DMS53 (cell line): ENCODE data around the gene SEMG2.

Experiments
- DNase-seq: peaks from one replicate; lab custom pipeline; 2025; lab: John Stamatoyannopoulos, UW

Gene SEMG2

GRCh38 chr20:45229264-45230056 lies 8.3 kb downstream of the SEMG2 start:
- DNase-seq: peak; percentile 94

- no peak for DNase-seq
Measured at GRCh38 chr20:45230631-45231030, 9.5 kb downstream of the SEMG2 start.

- peak; percentile 47 for DNase-seq
Measured at GRCh38 chr20:45235995-45236394, 14.8 kb downstream of the SEMG2 start.

DNA sequence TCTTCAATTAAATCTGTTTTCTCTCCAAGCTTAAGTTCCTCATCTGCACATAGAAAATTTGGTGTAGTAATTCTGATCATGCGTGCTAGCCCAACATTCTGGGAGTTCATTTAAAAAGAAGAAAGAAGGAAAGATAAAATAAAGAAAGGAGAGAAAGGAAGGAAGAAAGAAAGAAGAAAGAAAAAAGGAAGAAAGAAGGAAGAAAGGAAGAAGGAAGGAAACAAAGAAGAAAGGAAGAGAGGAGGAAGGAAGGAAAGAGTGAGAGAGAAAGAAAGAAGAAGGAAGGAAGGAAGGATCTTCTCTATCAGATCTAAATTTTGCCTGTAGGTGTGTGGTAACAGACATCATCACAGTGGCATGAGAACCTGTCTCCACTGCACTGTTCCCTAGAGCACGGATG lies 17.0 kb downstream of the SEMG2 start:
- DNase-seq: no peak

DNA sequence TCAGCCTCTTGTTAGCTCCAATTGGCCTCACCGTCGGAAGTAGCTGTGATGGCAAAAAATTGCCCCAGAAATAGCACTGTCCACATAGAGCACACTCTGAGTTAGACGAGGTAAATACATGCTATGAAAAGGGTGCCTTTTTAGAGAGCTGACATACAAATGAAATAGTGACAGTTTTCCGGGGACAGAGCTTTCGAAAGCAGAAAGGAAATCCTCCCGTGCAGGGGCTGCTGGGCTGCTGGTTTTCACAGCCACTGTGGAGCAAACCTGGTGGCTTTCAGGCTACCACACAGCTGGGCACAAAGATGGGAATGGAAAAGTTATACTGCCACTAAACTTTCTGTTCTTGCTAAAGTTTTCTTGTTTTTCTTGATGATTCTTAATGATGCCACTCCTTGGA lies 24.9 kb downstream of the SEMG2 start:
- DNase-seq: no peak

DNA sequence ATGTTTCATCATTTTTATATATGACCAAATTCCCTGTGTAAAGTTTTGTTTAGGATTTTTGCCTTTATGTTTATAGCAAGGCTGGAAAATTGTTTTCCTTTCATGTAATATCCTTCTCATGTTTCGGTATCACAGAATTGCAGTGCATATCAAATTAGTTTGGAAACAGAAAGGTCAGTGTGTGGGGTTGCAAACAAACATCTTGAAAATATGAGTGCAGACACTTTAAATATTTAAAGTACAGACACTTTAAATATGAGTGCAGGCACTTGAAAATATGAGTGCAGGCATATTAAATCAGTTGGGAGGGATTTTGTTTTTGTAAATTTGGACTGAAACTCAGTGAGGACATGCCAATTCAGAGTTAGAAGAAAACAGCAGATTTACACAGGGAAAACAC lies 26.7 kb downstream of the SEMG2 start:
- peak; percentile 30 for DNase-seq

- peak; percentile 19 for DNase-seq
Measured at GRCh38 chr20:45248609-45249008, 27.4 kb downstream of the SEMG2 start.

DNA sequence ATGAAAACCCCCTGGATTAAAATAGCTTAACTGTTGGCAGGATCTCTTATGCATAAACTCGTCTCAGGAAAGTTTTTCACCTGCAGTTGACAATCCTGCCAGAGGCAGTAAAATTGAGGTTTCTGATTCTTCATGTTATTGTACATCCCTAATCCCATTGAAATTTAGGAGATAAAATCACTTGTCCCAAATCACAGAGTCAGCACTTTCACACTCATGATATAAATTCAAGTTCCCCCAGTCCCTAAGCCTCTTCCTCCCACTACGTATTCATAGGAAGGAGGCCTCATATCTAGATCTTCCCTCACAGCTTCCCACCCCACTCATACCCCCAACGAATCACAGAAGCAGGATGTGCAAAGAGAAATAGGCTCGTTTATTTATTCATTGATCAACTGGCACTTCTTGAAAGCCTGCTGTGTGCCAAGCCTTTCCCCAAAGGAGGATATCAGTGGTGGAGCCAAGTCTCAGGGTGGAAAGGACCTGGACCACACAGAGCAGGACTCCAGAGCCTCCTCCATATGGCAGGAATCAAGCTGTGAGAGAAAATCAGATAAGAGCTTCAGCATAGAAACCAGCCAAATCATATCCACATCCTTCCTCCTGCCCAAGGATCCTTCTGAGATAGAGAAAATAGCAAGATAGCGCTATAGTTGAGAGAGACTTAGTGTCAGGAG lies 30.8 kb downstream of the SEMG2 start:
- DNase-seq: no peak

DNA sequence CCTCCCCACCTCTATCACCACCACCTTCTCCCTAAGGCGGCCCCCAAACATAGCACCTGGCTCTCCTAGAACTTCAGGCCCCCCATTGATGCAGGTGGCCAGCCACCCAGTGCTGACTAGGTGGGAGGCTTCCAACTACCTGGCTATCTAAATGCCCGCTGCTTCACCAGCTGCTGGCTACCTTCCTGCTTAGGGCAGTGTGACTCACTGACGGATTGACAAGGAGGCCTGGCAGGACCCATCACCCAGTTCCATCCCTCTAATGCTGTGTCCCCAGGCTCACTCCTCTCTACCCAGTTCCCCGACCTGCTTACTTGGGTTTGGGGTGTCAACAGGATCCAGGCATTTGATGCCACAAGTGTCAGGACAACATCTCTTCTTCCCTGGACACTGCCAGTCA lies 32.1 kb downstream of the SEMG2 start:
- no peak for DNase-seq

GRCh38 chr20:45254383-45255262 lies 33.5 kb downstream of the SEMG2 start, which contains the start of gene SLPI:
Gene SLPI (minus strand): TSS chr20:45254564. CDS start chr20:45254543, 21 bp downstream.
- DNase-seq: peak; percentile 41

GRCh38 chr20:45257161-45257560 lies 36.0 kb downstream of the SEMG2 start:
- DNase-seq: no peak

- DNase-seq: no peak
Measured at GRCh38 chr20:45257711-45258110, 36.5 kb downstream of the SEMG2 start.

DNA sequence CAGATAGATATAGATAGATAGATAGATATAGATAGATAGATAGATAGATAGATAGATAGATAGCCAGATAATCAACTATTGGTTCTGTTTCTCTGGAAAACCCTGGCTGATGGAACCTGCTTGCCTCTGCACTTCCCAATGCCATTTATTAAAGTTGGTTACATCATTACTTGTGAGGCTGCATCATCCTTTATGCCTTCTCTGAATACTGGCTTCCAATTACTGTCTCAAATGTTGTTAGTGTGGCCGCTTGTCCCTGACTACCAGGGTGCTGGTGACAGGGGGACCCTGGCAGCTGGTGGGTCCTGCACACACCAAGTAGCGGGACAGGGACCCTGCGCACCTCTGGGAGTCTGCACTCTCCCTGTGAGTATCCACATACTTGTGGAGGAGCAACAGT lies 37.1 kb downstream of the SEMG2 start:
- no peak for DNase-seq

- DNase-seq: no peak
Measured at GRCh38 chr20:45258664-45259063, 37.5 kb downstream of the SEMG2 start.

GRCh38 chr20:45263556-45264266 lies 42.5 kb downstream of the SEMG2 start:
- no peak for DNase-seq

- no peak for DNase-seq
Measured at GRCh38 chr20:45266977-45267376, 45.8 kb downstream of the SEMG2 start.

GRCh38 chr20:45268531-45268930 lies 47.4 kb downstream of the SEMG2 start:
- DNase-seq: no peak

DNA sequence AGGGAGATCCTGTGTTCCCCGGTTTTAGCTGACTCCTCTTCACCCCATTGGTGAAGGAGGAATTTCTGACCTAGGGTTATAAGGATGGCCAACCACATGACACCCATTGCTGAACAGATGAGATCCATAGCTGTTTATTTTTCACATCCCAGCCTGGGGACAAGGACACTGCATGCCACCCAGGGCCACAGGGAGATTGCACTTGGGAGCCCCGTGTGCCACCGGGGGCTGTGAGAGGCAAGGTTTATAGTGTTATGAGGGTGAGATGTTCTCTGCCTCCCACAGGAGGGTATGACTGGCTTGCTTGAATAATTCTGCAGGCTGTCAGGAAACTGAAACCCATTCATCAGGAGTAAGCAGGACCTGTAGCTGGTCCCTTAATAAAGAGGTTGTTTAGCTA lies 47.9 kb downstream of the SEMG2 start:
- no peak for DNase-seq

DNA sequence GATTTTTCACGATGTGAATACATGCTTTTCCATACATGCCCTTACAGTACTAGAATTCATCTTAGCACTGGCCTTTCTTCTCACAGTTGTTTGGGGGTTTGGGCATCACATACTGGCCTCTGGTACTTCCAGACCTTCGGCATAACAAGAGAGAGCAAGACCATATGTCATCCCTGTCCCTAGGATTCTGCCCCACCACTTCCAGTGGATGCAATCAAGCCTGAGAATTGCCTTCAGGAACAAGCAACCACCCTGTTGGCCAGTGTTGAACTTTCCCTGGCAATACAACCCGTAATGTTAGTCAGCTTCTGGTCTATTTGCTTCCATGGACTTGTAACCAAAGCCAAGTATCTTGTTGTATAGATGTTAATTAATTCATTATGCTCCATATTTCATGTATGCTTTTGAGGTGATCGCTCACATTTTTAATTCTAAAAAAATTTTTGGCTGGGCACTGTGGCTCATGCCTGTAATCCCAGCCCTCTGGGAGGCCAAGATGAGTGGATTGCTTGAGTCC lies 48.6 kb downstream of the SEMG2 start:
- DNase-seq: no peak
